Esophagus muscularis mucosa (tissue), 4 donors: Measurements from ENCODE around the gene CNTN5. TPM values are rescaled to one million over a fixed set of nuclear protein-coding genes. Genes with fewer than 3 reads are reported as not detected.

Experiments used
- DNase-seq: peaks from one replicate; pipeline ENCODE4 v3.0.0-alpha.2; 2017; ENCODE audit errors: extremely low spot score
- H3K27ac ChIP-seq, 4 donors: fragments of 200-600 bp; sonication (generic); replicated peaks in 1 of 4; 1 replicate in 3 of 4; 2 replicates in 1 of 4; pipeline ENCODE4 v1.5.1; 2016 to 2019; ENCODE audit warnings: mild to moderate bottlenecking in 1 of 4
- H3K27me3 ChIP-seq, 4 donors: fragments of 200-600 bp; sonication (generic); one replicate each; pipeline versions ENCODE4 v1.5.1 to v1.6.0; 2016 to 2019
- H3K36me3 ChIP-seq, 4 donors: fragments of 200-600 bp; sonication (generic); one replicate each; pipeline ENCODE4 v1.5.1; 2016 to 2019
- H3K4me1 ChIP-seq, 4 donors: fragments of 200-600 bp; sonication (generic); one replicate each; pipeline ENCODE4 v1.5.1; 2016 to 2019
- H3K4me3 ChIP-seq, 4 donors: fragments of 200-600 bp; sonication (generic); 1 replicate in 2 of 4; 2 replicates in 2 of 4; pipeline ENCODE4 v1.5.1; 2016 to 2019; ENCODE audit warnings: mild to moderate bottlenecking in 4 of 4, moderate library complexity in 1 of 4
- H3K9me3 ChIP-seq, 4 donors: fragments of 200-600 bp; sonication (generic); 1 replicate in 3 of 4; 2 replicates in 1 of 4; pipeline ENCODE4 v1.5.1; 2016 to 2019
- CTCF ChIP-seq, 3 experiments: fragments of 200-600 bp in 2 of 3; fragments of 450-650 bp in 1 of 3; sonication (generic) in 2 of 3; IDR thresholded peaks; one replicate each; pipeline ENCODE4 v1.5.1; 2017 to 2019; ENCODE audit warnings: antibody characterized with exemption in 3 of 3, mild to moderate bottlenecking in 2 of 3, moderate library complexity in 1 of 3
- EP300 ChIP-seq: sonication (generic); formaldehyde crosslinking; IDR thresholded peaks from one replicate; pipeline ENCODE4 v1.6.1; 2017; ENCODE audit warnings: antibody characterized with exemption
- POLR2A ChIP-seq: fragments of 450-650 bp; IDR thresholded peaks from one replicate; pipeline ENCODE4 v1.6.1; 2017; ENCODE audit warnings: antibody characterized with exemption, moderate library complexity, mild to moderate bottlenecking, low read depth
- POLR2AphosphoS5 ChIP-seq, 2 donors: sonication (generic); formaldehyde crosslinking; IDR thresholded peaks; one replicate each; pipeline ENCODE4 v1.6.1; 2017; ENCODE audit warnings: antibody characterized with exemption in 2 of 2
- WGBS: methylation state at CpG from one replicate; pipeline ENCODE4 v1.1.5; 2018; 5-methylcytosine and 5-hydroxymethylcytosine counted together
- intact Hi-C: fragments of 100-400 bp; cut with DNase I; formaldehyde crosslinking; loops from one replicate; pipeline ENCODE4 v1.15.1; 2023
- total RNA-seq, 4 donors: library from RNA; depleted of rRNA; stranded (reverse); fragments of >200 nt; gene quantifications; one replicate each; pipeline versions ENCODE4 v1.1.0 to v1.2.1, GENCODE V29; 2016

Gene CNTN5
- total RNA-seq, 4 donors from 2014 or later = 0.06 TPM; not detected in 3

GRCh38 chr11:99307510-99308088 lies 286.9 kb downstream of the CNTN5 start:
- TF ChIP-seq EP300 = no peak
- TF ChIP-seq POLR2AphosphoS5 (IDR thresholded peaks at IDR 0.05) = no peak
- TF ChIP-seq POLR2A = no peak
- no peak for TF ChIP-seq CTCF (IDR thresholded peaks at IDR 0.05)
- H3K4me1 ChIP-seq = no peaks in the 10 kb centered on the region
- H3K27ac ChIP-seq = no peak overlapping the region
- 61% methylated on average over 3 of the region's 3 CpGs for WGBS
- no peak for DNase-seq
- intact Hi-C loops = no loop called here
- H3K27me3 ChIP-seq = no peaks in the 10 kb centered on the region
- H3K36me3 ChIP-seq = no peaks in the 10 kb centered on the region
- H3K9me3 ChIP-seq = no peaks in the 10 kb centered on the region
- no peak overlapping the region for H3K4me3 ChIP-seq

- TF ChIP-seq POLR2A = no peak
- no peak for TF ChIP-seq EP300
- no peak for TF ChIP-seq CTCF (IDR thresholded peaks at IDR 0.05)
- TF ChIP-seq POLR2AphosphoS5 (IDR thresholded peaks at IDR 0.05) = no peak
- intact Hi-C loops = no loop called here
- Histone ChIP-seq H3K27ac (no peak overlapping the region), H3K4me1 (peaks cover 0 to 4% (median 0%) of the 10 kb centered on the region in 4 donors), H3K9me3 (no peaks in the 10 kb centered on the region), H3K4me3 (no peak overlapping the region), H3K27me3 (no peaks in the 10 kb centered on the region), H3K36me3 (no peaks in the 10 kb centered on the region)
- WGBS = 100% methylated on average over 1 of the region's 1 CpG
- DNase-seq = no peak
Observed at GRCh38 chr11:99311870-99312269, 291.1 kb downstream of the CNTN5 start.

- peaks cover 0 to 5% (median 0%) of the 10 kb centered on the region in 4 donors for H3K4me1 ChIP-seq
- H3K4me3 ChIP-seq = no peak overlapping the region
- no peaks in the 10 kb centered on the region for H3K27me3 ChIP-seq
- no peak overlapping the region for H3K27ac ChIP-seq
- H3K36me3 ChIP-seq = no peaks in the 10 kb centered on the region
- no peak for DNase-seq
- intact Hi-C loops = no loop called here
- H3K9me3 ChIP-seq = no peaks in the 10 kb centered on the region
- WGBS = 41% methylated on average over 13 of the region's 13 CpGs
- TF ChIP-seq POLR2A (no peak), POLR2AphosphoS5 (IDR thresholded peaks at IDR 0.05) (no peak), CTCF (IDR thresholded peaks at IDR 0.05) (no peak)
Observed at GRCh38 chr11:99316776-99317520, 296.2 kb downstream of the CNTN5 start.

- Histone ChIP-seq H3K4me3 (no peak overlapping the region), H3K36me3 (no peaks in the 10 kb centered on the region), H3K27me3 (no peaks in the 10 kb centered on the region), H3K27ac (no peak overlapping the region), H3K9me3 (no peaks in the 10 kb centered on the region), H3K4me1 (peaks cover 0 to 5% (median 0%) of the 10 kb centered on the region in 4 donors)
- TF ChIP-seq CTCF (IDR thresholded peaks at IDR 0.05) (no peak), POLR2A (no peak), EP300 (no peak)
- WGBS = 78% methylated on average over 4 of the region's 4 CpGs
- DNase-seq = no peak
- intact Hi-C loops = no loop called here
Observed at GRCh38 chr11:99320769-99321290, 300.1 kb downstream of the CNTN5 start.
